T-helper 1 cell (primary cell): Measurements from ENCODE around the gene VPS11.

ENCODE experiments used
- DNase-seq, 5 donors: peaks; one replicate each; pipeline ENCODE4 v3.0.0-alpha.2; 2012 to 2020

Gene VPS11

GRCh38 chr11:119126675-119127268, 59.2 kb downstream of the VPS11 start:
- DNase-seq = no peak

GRCh38 chr11:119130662-119131061, 63.0 kb downstream of the VPS11 start:
- no peak for DNase-seq
